Astrocyte (in vitro differentiated cells and primary cell): Measurements from ENCODE around the gene EXOSC5. TPM values are rescaled to one million over a fixed set of nuclear protein-coding genes. Genes with fewer than 3 reads are reported as not detected.

Source experiments
- DNase-seq: peaks from one replicate; pipeline ENCODE4 v3.0.0-alpha.2; 2010; ENCODE audit warnings: low read depth
- FAIRE-seq: peaks from 2 replicates; lab custom pipeline; 2011; peaks lifted over from hg19 to GRCh38; lab: Jason Lieb, UNC
- H2AFZ ChIP-seq: 2 replicates; pipeline ENCODE4 v1.6.0; 2012; ENCODE audit warnings: low read depth, low read length, inconsistent platforms
- H3K27ac ChIP-seq: 2 replicates; pipeline ENCODE4 v1.5.1; 2011; ENCODE audit warnings: low read depth, low read length, inconsistent platforms
- H3K27me3 ChIP-seq: 2 replicates; pipeline ENCODE4 v1.6.0; 2011; ENCODE audit warnings: low read length, inconsistent platforms; ENCODE audit not compliant: insufficient read depth
- H3K36me3 ChIP-seq: 2 replicates; pipeline ENCODE4 v1.5.1; 2011; ENCODE audit warnings: low read length, inconsistent platforms; ENCODE audit not compliant: insufficient read depth
- H3K4me1 ChIP-seq: 2 replicates; pipeline ENCODE4 v1.5.1; 2011; ENCODE audit warnings: low read length, inconsistent platforms; ENCODE audit not compliant: insufficient read depth
- H3K4me2 ChIP-seq: 2 replicates; pipeline ENCODE4 v1.6.0; 2012; ENCODE audit warnings: low read length, inconsistent platforms
- H3K4me3 ChIP-seq: 2 replicates; pipeline ENCODE4 v1.5.1; 2011; ENCODE audit warnings: low read depth, mild to moderate bottlenecking, low read length, inconsistent platforms; ENCODE audit not compliant: insufficient read depth
- H3K79me2 ChIP-seq: 2 replicates; pipeline ENCODE4 v1.6.0; 2012; ENCODE audit warnings: mild to moderate bottlenecking, low read length, inconsistent platforms; ENCODE audit not compliant: insufficient read depth
- H3K9ac ChIP-seq: 2 replicates; pipeline ENCODE4 v1.6.0; 2012; ENCODE audit warnings: mild to moderate bottlenecking, low read length, inconsistent platforms
- H3K9me3 ChIP-seq: 2 replicates; pipeline ENCODE4 v1.5.1; 2012; ENCODE audit warnings: low read depth, mild to moderate bottlenecking, low read length, inconsistent platforms; ENCODE audit not compliant: insufficient read depth
- H4K20me1 ChIP-seq: 2 replicates; pipeline ENCODE4 v1.6.0; 2012; ENCODE audit warnings: low read length, inconsistent platforms; ENCODE audit not compliant: insufficient read depth
- H3K27ac Mint-ChIP-seq: one replicate; pipeline ENCODE4 v1.8.0; 2021; ENCODE audit warnings: mild to moderate bottlenecking, mixed read lengths; ENCODE audit not compliant: unreplicated experiment
- H3K27me3 Mint-ChIP-seq: one replicate; pipeline ENCODE4 v1.8.0; 2021; ENCODE audit warnings: low read depth, mixed read lengths; ENCODE audit not compliant: unreplicated experiment
- H3K36me3 Mint-ChIP-seq: one replicate; pipeline ENCODE4 v1.8.0; 2021; ENCODE audit warnings: low read depth, mixed read lengths; ENCODE audit not compliant: unreplicated experiment
- H3K4me1 Mint-ChIP-seq: one replicate; pipeline ENCODE4 v1.8.0; 2021; ENCODE audit warnings: low read depth, mixed read lengths; ENCODE audit not compliant: unreplicated experiment
- H3K4me3 Mint-ChIP-seq: one replicate; pipeline ENCODE4 v1.8.0; 2021; ENCODE audit warnings: mild to moderate bottlenecking, moderate library complexity, mixed read lengths; ENCODE audit not compliant: unreplicated experiment
- H3K9me3 Mint-ChIP-seq: one replicate; pipeline ENCODE4 v1.8.0; 2021; ENCODE audit warnings: mild to moderate bottlenecking, mixed read lengths; ENCODE audit not compliant: unreplicated experiment
- EZH2 ChIP-seq: IDR thresholded peaks from 2 replicates; pipeline ENCODE4 v1.6.1; 2012; ENCODE audit warnings: mild to moderate bottlenecking, low read length, inconsistent platforms; ENCODE audit not compliant: insufficient read depth
- total RNA-seq: library from RNA; stranded (reverse); gene quantifications from 2 replicates; pipeline ENCODE4 v1.2.1, GENCODE V29; 2021
- TF ChIP-seq, protein P1 (sequence below): IDR thresholded peaks from 2 replicates; pipeline ENCODE4 v1.5.1; 2011; ENCODE audit warnings: low read depth, mild to moderate bottlenecking, inconsistent platforms, low read length, moderate library complexity; ENCODE audit not compliant: insufficient read depth

EXOSC5 gene
- total RNA-seq, 1 donor from 2014 or later, result 18.3 TPM

DNA sequence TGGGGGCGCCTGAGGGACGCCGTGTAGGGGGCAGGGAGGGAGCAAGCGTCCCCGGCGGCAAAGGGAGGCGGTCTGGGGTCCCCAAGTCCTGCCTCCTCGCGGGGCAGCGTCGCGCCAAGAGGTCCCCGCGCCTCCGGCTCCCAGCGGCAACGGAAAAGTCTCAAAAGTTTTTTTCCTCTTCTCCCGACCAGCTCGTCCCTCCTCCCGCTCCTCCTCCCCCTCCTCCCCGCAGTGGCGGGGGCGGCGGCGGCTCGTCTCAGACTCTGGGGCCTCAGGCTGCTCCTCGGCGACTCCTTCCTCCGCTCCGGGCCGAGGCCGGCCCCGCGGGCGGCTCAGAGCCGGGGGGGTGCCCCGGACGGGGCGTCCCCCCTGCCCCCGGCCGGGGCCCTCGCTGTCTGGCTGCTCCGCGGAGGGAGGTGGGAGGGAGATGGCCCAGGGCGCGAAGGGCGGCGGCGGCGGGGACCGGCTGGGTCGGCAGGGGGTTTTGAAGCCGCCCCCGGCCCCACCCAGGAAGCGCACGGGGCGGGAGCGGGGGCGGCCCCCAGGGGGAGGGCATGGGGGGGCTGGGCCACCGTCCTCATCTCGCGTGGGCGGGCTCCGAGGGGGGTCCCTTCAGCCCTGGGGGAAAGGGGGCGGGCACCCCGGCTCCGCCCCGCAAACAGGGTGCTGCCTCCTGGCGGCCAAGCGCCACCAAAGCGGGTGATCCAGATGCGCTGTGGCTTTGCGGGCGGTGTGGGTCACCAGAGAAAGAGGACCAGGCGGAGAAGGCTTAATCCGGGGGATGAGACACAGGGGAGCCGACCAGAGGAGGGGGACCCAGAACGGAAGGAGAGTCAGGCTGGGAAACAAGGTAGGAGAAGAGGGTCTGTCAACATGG, 43.5 kb downstream of the EXOSC5 start, which contains the start of gene TGFB1:
Gene TGFB1 (minus strand): TSS at position 457 of the 877 bp plus-strand sequence. CDS start 878 bp downstream, outside the sequence.
- peak; percentile 72 for DNase-seq
- no peak for FAIRE-seq
- Histone ChIP-seq H3K79me2 (peaks cover 47% of the 10 kb centered on the region), H3K27me3 (no peaks in the 10 kb centered on the region), H3K9me3 (no peaks in the 10 kb centered on the region), H3K36me3 (peaks cover 4% of the 10 kb centered on the region), H3K4me1 (peaks cover 6% of the 10 kb centered on the region), H3K4me3 (peak within 1 kb of the TSS; percentile 85), H3K27ac (peak within 1 kb of the TSS; percentile 70), H3K9ac (peak within 1 kb of the TSS; percentile 94), H4K20me1 (peaks cover 50% of the 10 kb centered on the region), H3K4me2 (peak within 1 kb of the TSS; percentile 99), H2AFZ (peak within 1 kb of the TSS; percentile 38)
- no peak for TF ChIP-seq EZH2
- TF ChIP-seq, protein P1, sequence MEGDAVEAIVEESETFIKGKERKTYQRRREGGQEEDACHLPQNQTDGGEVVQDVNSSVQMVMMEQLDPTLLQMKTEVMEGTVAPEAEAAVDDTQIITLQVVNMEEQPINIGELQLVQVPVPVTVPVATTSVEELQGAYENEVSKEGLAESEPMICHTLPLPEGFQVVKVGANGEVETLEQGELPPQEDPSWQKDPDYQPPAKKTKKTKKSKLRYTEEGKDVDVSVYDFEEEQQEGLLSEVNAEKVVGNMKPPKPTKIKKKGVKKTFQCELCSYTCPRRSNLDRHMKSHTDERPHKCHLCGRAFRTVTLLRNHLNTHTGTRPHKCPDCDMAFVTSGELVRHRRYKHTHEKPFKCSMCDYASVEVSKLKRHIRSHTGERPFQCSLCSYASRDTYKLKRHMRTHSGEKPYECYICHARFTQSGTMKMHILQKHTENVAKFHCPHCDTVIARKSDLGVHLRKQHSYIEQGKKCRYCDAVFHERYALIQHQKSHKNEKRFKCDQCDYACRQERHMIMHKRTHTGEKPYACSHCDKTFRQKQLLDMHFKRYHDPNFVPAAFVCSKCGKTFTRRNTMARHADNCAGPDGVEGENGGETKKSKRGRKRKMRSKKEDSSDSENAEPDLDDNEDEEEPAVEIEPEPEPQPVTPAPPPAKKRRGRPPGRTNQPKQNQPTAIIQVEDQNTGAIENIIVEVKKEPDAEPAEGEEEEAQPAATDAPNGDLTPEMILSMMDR, result peak; percentile 54
- Mint-ChIP-seq H3K4me1 (peaks cover 14% of the 10 kb centered on the region), H3K27me3 (no peaks in the 10 kb centered on the region), H3K27ac (peak within 1 kb of the TSS; percentile 89), H3K4me3 (peak within 1 kb of the TSS; percentile 97), H3K9me3 (no peaks in the 10 kb centered on the region), H3K36me3 (peaks cover 23% of the 10 kb centered on the region)

DNA sequence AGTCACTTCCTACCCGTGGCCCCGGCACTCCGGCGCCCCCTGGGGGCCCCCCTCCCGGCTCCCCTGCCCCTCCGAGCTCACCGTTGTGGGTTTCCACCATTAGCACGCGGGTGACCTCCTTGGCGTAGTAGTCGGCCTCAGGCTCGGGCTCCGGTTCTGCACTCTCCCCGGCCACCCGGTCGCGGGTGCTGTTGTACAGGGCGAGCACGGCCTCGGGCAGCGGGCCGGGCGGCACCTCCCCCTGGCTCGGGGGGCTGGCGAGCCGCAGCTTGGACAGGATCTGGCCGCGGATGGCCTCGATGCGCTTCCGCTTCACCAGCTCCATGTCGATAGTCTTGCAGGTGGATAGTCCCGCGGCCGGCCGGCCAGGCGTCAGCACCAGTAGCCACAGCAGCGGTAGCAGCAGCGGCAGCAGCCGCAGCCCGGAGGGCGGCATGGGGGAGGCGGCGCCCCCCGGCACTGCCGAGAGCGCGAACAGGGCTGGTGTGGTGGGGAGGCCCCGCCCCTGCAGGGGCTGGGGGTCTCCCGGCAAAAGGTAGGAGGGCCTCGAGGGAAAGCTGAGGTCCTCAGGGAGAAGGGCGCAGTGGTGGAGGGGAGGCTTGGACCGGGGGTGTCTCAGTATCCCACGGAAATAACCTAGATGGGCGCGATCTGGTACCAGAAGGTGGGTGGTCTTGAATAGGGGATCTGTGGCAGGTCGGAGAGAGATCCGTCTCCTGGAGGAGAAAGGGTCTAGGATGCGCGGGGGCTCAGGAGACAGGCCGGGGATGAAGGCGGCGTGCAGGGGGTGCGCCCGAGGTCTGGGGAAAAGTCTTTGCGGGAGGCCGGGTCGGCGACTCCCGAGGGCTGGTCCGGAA, 44.3 kb downstream of the EXOSC5 start:
- Histone ChIP-seq H3K27me3 (no peaks in the 10 kb centered on the region), H3K9me3 (no peaks in the 10 kb centered on the region), H3K4me3 (peak overlapping the region; percentile 85), H3K9ac (peak overlapping the region; percentile 94), H3K36me3 (peaks cover 4% of the 10 kb centered on the region), H3K79me2 (peaks cover 52% of the 10 kb centered on the region), H2AFZ (peak overlapping the region; percentile 9), H4K20me1 (peaks cover 57% of the 10 kb centered on the region), H3K4me2 (peak overlapping the region; percentile 99), H3K4me1 (peaks cover 6% of the 10 kb centered on the region), H3K27ac (peak overlapping the region; percentile 70)
- H3K27me3 Mint-ChIP-seq, result no peaks in the 10 kb centered on the region
- peak overlapping the region; percentile 89 for H3K27ac Mint-ChIP-seq
- peaks cover 14% of the 10 kb centered on the region for H3K4me1 Mint-ChIP-seq
- no peak for DNase-seq
- peak overlapping the region; percentile 97 for H3K4me3 Mint-ChIP-seq
- no peak for TF ChIP-seq EZH2
- TF ChIP-seq, protein P1, result peak; percentile 21
- FAIRE-seq, result no peak
- H3K9me3 Mint-ChIP-seq, result no peaks in the 10 kb centered on the region
- H3K36me3 Mint-ChIP-seq, result peaks cover 28% of the 10 kb centered on the region
